PC-3 (cell line): ENCODE measurements around the gene MAGEB2. TPM values are rescaled to one million over a fixed set of nuclear protein-coding genes. Genes with fewer than 3 reads are reported as not detected.
"Not testable (repeated sequence)": the region's sequence is repeated elsewhere in the genome, so short reads cannot be mapped to it uniquely, and the experiment has no call there.

Experiments
- ATAC-seq: fragments of 200-7000 bp; cut with Tn5 transposase; 2 replicates; pipeline ENCODE4 v1.9.1; 2020; ENCODE audit warnings: mild to moderate bottlenecking, moderate library complexity
- BruUV-seq: library from RNA; stranded (reverse); fragments of 400-500 nt; replicated peaks from 2 replicates; lab custom pipeline; 2021; lab: Mats Ljungman, UMichigan
- CTCF ChIA-PET: fragments of 300-600 bp; sonication (Branson Sonifier 250); formaldehyde crosslinking; loops from one replicate; lab custom pipeline; 2022; ENCODE audit warnings: antibody characterized with exemption; lab: Charles Lee
- POLR2A ChIA-PET: fragments of 300-600 bp; sonication (Branson Sonifier 250); formaldehyde crosslinking; loops from one replicate; lab custom pipeline; 2022; ENCODE audit warnings: antibody characterized with exemption; ENCODE audit not compliant: unreplicated experiment; lab: Charles Lee
- DNase-seq: peaks from one replicate; pipeline ENCODE4 v3.0.0-alpha.2; 2015
- H2AFZ ChIP-seq: fragments of 300-600 bp; sonication (generic); 2 replicates; pipeline ENCODE4 v1.6.0; 2016; ENCODE audit warnings: antibody characterized with exemption, low read length
- H3F3A ChIP-seq: fragments of 300-600 bp; sonication (generic); one replicate; pipeline ENCODE4 v1.6.0; 2017; ENCODE audit warnings: antibody characterized with exemption, low read length, control low read depth, mild to moderate bottlenecking; ENCODE audit not compliant: unreplicated experiment
- H3K27ac ChIP-seq: fragments of 300-600 bp; sonication (generic); 2 replicates; pipeline ENCODE4 v1.5.1; 2016; ENCODE audit warnings: mild to moderate bottlenecking, low read length
- H3K27me3 ChIP-seq: fragments of 300-600 bp; sonication (generic); 2 replicates; pipeline ENCODE4 v1.6.1; 2016; ENCODE audit warnings: low read length, mixed read lengths
- H3K36me3 ChIP-seq: fragments of 300-600 bp; sonication (generic); 2 replicates; pipeline ENCODE4 v1.6.1; 2016; ENCODE audit warnings: low read depth, mixed run types, low read length, mixed read lengths
- H3K4me1 ChIP-seq: fragments of 300-600 bp; sonication (generic); 2 replicates; pipeline ENCODE4 v1.5.1; 2016; ENCODE audit warnings: low read length; ENCODE audit not compliant: insufficient read depth
- H3K4me2 ChIP-seq: fragments of 300-600 bp; sonication (generic); 2 replicates; pipeline ENCODE4 v1.6.0; 2016; ENCODE audit warnings: low read length
- H3K4me3 ChIP-seq: fragments of 300-600 bp; sonication (generic); 2 replicates; pipeline ENCODE4 v1.5.1; 2016; ENCODE audit warnings: mild to moderate bottlenecking, low read length, mixed read lengths
- H3K79me2 ChIP-seq: fragments of 300-600 bp; sonication (generic); 2 replicates; pipeline ENCODE4 v1.6.1; 2017; ENCODE audit warnings: low read length, mixed read lengths
- H3K9ac ChIP-seq: fragments of 300-600 bp; sonication (generic); 2 replicates; pipeline ENCODE4 v1.6.0; 2016; ENCODE audit warnings: mild to moderate bottlenecking, low read length
- H3K9me2 ChIP-seq: fragments of 300-600 bp; sonication (generic); replicated peaks from 2 replicates; pipeline ENCODE4 v1.6.1; 2016; ENCODE audit warnings: mixed run types, low read length, mixed read lengths
- H3K9me3 ChIP-seq: fragments of 300-600 bp; sonication (generic); 2 replicates; pipeline ENCODE4 v1.6.1; 2016; ENCODE audit warnings: low read length, mixed read lengths
- H4K20me1 ChIP-seq: fragments of 300-600 bp; sonication (generic); 2 replicates; pipeline ENCODE4 v1.6.1; 2016; ENCODE audit warnings: low read length, mixed read lengths
- EZH2 ChIP-seq: fragments of 300-600 bp; sonication (generic); IDR thresholded peaks from one replicate; pipeline ENCODE4 v1.6.1; 2017; ENCODE audit warnings: antibody characterized with exemption, mild to moderate bottlenecking, low read length; ENCODE audit not compliant: unreplicated experiment
- EZH2phosphoT487 ChIP-seq: fragments of 300-600 bp; sonication (generic); IDR thresholded peaks from 2 replicates; pipeline ENCODE4 v1.6.1; 2018; ENCODE audit warnings: mild to moderate bottlenecking, antibody characterized with exemption, low read length, borderline replicate concordance
- intact Hi-C: fragments of 100-400 bp; cut with micrococcal nuclease; formaldehyde crosslinking; loops from 2 replicates; pipeline ENCODE4 v1.9.0; 2023
- total RNA-seq: library from RNA; depleted of rRNA; stranded (reverse); fragments of >200 nt; gene quantifications from 2 replicates; pipeline ENCODE4 v1.2.3, GENCODE V29; 2014
- TF ChIP-seq, protein P1 (sequence below): fragments of 300-600 bp; sonication (generic); conservative IDR thresholded peaks from 2 replicates; pipeline ENCODE4 v1.5.1; 2017; ENCODE audit warnings: antibody characterized with exemption, low read depth, mild to moderate bottlenecking, low read length

MAGEB2 gene
- total RNA-seq, 1 experiment from 2014 or later = not detected

- Histone ChIP-seq H3K9me3 (no peaks in the 10 kb centered on the region), H3K4me3 (no peak overlapping the region), H3K79me2 (no peaks in the 10 kb centered on the region), H3F3A (no peaks in the 10 kb centered on the region), H3K27me3 (peaks cover 49% of the 10 kb centered on the region), H2AFZ (no peak overlapping the region), H3K4me2 (no peak overlapping the region), H3K4me1 (no peaks in the 10 kb centered on the region), H3K9me2 (no peaks in the 10 kb centered on the region), H3K27ac (no peak overlapping the region), H3K9ac (no peak overlapping the region), H4K20me1 (no peaks in the 10 kb centered on the region), H3K36me3 (no peaks in the 10 kb centered on the region)
- ATAC-seq (no peak), DNase-seq (no peak)
- CTCF ChIA-PET = no interaction called here
- POLR2A ChIA-PET = no interaction called here
- BruUV-seq = no TSS peak
- intact Hi-C loops = no loop called here
- TF ChIP-seq, protein P1, sequence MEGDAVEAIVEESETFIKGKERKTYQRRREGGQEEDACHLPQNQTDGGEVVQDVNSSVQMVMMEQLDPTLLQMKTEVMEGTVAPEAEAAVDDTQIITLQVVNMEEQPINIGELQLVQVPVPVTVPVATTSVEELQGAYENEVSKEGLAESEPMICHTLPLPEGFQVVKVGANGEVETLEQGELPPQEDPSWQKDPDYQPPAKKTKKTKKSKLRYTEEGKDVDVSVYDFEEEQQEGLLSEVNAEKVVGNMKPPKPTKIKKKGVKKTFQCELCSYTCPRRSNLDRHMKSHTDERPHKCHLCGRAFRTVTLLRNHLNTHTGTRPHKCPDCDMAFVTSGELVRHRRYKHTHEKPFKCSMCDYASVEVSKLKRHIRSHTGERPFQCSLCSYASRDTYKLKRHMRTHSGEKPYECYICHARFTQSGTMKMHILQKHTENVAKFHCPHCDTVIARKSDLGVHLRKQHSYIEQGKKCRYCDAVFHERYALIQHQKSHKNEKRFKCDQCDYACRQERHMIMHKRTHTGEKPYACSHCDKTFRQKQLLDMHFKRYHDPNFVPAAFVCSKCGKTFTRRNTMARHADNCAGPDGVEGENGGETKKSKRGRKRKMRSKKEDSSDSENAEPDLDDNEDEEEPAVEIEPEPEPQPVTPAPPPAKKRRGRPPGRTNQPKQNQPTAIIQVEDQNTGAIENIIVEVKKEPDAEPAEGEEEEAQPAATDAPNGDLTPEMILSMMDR = no peak
- no peak for TF ChIP-seq EZH2phosphoT487
- no peak for TF ChIP-seq EZH2
Measured at GRCh38 chrX:30183554-30183953, 31.8 kb upstream of the MAGEB2 start.

GRCh38 chrX:30190426-30190825 is 24.9 kb upstream of the MAGEB2 start:
- ATAC-seq (no peak), DNase-seq (no peak)
- Histone ChIP-seq H2AFZ (no peak overlapping the region), H3K9me2 (no peaks in the 10 kb centered on the region), H4K20me1 (no peaks in the 10 kb centered on the region), H3K27me3 (peaks cover 45% of the 10 kb centered on the region), H3K4me2 (no peak overlapping the region), H3K79me2 (no peaks in the 10 kb centered on the region), H3K36me3 (no peaks in the 10 kb centered on the region), H3F3A (no peaks in the 10 kb centered on the region), H3K9me3 (no peaks in the 10 kb centered on the region), H3K4me3 (no peak overlapping the region), H3K9ac (no peak overlapping the region), H3K27ac (no peak overlapping the region), H3K4me1 (no peaks in the 10 kb centered on the region)
- POLR2A ChIA-PET = no interaction called here
- no TSS peak for BruUV-seq
- intact Hi-C loops = no loop called here
- CTCF ChIA-PET = no interaction called here
- TF ChIP-seq EZH2phosphoT487 (no peak), EZH2 (no peak)
- TF ChIP-seq, protein P1 = no peak

DNA sequence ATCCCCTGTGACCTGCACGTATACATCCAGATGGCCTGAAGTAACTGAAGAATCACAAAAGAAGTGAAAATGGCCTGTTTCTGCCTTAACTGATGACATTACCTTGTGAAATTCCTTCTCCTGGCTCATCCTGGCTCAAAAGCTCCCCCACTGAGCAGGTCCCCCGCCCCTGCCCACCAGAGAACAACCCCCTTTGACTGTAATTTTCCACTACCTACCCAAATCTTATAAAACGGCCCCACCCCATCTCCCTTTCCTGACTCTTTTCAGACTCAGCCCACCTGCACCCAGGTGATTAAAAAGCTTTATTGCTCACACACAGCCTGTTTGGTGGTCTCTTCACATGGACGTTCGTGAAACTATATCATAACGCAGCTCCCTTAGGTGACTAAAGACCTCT is 21.5 kb upstream of the MAGEB2 start:
- peaks cover 33% of the 10 kb centered on the region for H3K27me3 ChIP-seq
- H3K79me2 ChIP-seq, H3K9ac ChIP-seq, POLR2A ChIA-PET, H3K9me3 ChIP-seq, BruUV-seq, H3K4me2 ChIP-seq, H3K36me3 ChIP-seq, H3K4me1 ChIP-seq, H4K20me1 ChIP-seq, DNase-seq, H3F3A ChIP-seq, H3K27ac ChIP-seq, CTCF ChIA-PET, intact Hi-C loops, H3K4me3 ChIP-seq, H3K9me2 ChIP-seq, ATAC-seq, H2AFZ ChIP-seq: not testable (repeated sequence)
